GM12874 (cell line): ENCODE measurements around the gene IER3.

ENCODE experiments used
- CTCF ChIP-seq: IDR thresholded peaks from 2 replicates; pipeline ENCODE4 v1.5.1; 2011; ENCODE audit warnings: low read depth, mild to moderate bottlenecking, control low read depth, low read length, moderate library complexity; ENCODE audit not compliant: insufficient read depth

IER3 gene

GRCh38 chr6:30719791-30720737, 24.3 kb downstream of the IER3 start, which contains the start of gene TUBB:
TSS of gene TUBB (plus strand) at chr6:30720352. CDS start at chr6:30720507, 155 bp downstream.
- TF ChIP-seq CTCF: no peak

GRCh38 chr6:30719356-30719755, 25.0 kb downstream of the IER3 start:
- no peak for TF ChIP-seq CTCF

GRCh38 chr6:30717129-30717844, 27.1 kb downstream of the IER3 start, which contains the start of gene MDC1:
TSS of gene MDC1 (minus strand) at chr6:30717281. CDS start at chr6:30715175, 2,106 bp downstream.
- TF ChIP-seq CTCF: no peak

- TF ChIP-seq CTCF: no peak
Observed at GRCh38 chr6:30716879-30717128, 27.5 kb downstream of the IER3 start.

- no peak for TF ChIP-seq CTCF
Observed at GRCh38 chr6:30714263-30714662, 30.1 kb downstream of the IER3 start.

DNA sequence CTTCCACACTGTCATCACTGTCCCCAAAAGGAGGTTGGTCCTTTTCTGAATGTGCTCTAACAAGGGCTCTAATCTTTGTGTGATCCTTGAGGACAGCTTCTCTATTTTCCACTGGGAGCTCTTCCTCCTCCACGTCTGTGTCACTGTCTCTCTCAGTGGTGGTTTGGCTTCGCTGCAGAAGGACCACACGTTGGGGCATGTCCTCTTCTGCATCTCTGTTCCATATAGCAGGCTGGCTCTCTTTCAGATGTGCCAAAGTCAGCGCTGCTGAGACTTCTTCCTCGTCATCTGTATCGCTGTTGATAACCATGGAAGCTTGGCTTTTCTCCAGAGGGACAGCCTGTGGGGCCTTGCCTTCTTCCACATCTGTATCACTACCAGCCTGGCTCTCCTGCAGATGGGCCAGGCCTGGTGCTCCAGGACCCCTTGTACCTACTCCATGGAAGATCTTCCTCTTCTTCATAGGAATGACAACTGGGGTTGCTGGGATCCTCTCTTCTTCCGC, 31.9 kb downstream of the IER3 start:
- no peak for TF ChIP-seq CTCF

DNA sequence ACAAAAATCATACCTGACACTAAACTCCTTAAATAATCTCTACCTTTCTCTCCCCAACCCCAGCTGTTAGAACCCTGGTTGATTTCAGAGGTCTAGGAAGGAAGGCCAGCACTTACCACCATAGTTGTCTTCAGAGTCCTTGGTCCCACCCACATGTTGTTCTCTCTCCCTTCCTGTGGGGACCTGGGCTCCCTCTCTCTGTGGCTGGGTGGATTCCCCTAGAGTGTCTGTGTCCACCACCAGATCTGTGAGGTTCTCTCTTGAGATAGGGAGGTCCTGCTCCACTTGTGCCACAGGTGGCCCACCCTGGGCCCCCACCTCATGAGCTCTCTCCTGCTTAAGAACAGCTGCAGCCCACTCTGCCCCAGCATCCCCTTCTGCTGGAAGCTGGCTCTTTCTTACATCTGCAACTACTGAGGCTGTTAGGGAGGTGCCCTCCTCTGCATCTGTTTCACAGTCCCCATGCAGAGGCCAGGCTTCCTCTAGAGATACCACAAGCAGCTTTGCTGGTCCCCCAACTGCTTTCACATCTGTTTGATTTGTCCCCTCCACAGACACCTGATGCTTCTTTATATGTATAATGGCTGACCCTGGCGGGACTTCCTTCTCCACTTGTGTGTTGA, 32.5 kb downstream of the IER3 start:
- no peak for TF ChIP-seq CTCF
